Fibroblast of mammary gland (primary cell): ENCODE data around the gene CHPF.

Source experiments
- DNase-seq: peaks from one replicate; pipeline ENCODE4 v3.0.0-alpha.2; 2010; ENCODE audit warnings: low read depth
- H3K4me3 ChIP-seq: 2 replicates; pipeline ENCODE4 v1.5.1; 2011; ENCODE audit warnings: low read depth, mild to moderate bottlenecking, low read length, moderate library complexity; ENCODE audit not compliant: control insufficient read depth
- CTCF ChIP-seq: conservative IDR thresholded peaks from 2 replicates; pipeline ENCODE4 v1.5.1; 2011; ENCODE audit warnings: low read depth, low read length, inconsistent platforms; ENCODE audit not compliant: control insufficient read depth, insufficient read depth

Gene CHPF

GRCh38 chr2:219543596-219544358 lies at the start of gene CHPF, which contains the start of gene TMEM198:
TSS of gene CHPF (minus strand) at chr2:219543809. CDS start at chr2:219543538, 271 bp downstream.
TSS of gene TMEM198 (plus strand) at chr2:219544028. CDS start at chr2:219544728, 700 bp downstream.
- DNase-seq, result peak; percentile 96
- TF ChIP-seq CTCF, result no peak
- H3K4me3 ChIP-seq, result peak within 1 kb of the TSS; percentile 55

GRCh38 chr2:219593154-219593553 lies 49.5 kb upstream of the CHPF start:
- no peak overlapping the region for H3K4me3 ChIP-seq
- no peak for DNase-seq
- no peak for TF ChIP-seq CTCF

GRCh38 chr2:219592736-219593135 lies 49.1 kb upstream of the CHPF start:
- no peak for TF ChIP-seq CTCF
- H3K4me3 ChIP-seq, result no peak overlapping the region
- DNase-seq, result no peak

- DNase-seq, result no peak
- no peak overlapping the region for H3K4me3 ChIP-seq
- TF ChIP-seq CTCF, result no peak
Measured at GRCh38 chr2:219591091-219591490, 47.5 kb upstream of the CHPF start.

- TF ChIP-seq CTCF, result no peak
- no peak overlapping the region for H3K4me3 ChIP-seq
- DNase-seq, result no peak
Measured at GRCh38 chr2:219581346-219581745, 37.7 kb upstream of the CHPF start.

- no peak for TF ChIP-seq CTCF
- H3K4me3 ChIP-seq, result no peak overlapping the region
- peak; percentile 60 for DNase-seq
Measured at GRCh38 chr2:219578811-219579613, 35.4 kb upstream of the CHPF start.
